Measurements from ENCODE around the gene ZNF225. TPM values are rescaled to one million over a fixed set of nuclear protein-coding genes. Genes with fewer than 3 reads are reported as not detected.

Gene ZNF225
- 3.8 and 5.0 TPM in 2 replicates for total RNA-seq

DNA sequence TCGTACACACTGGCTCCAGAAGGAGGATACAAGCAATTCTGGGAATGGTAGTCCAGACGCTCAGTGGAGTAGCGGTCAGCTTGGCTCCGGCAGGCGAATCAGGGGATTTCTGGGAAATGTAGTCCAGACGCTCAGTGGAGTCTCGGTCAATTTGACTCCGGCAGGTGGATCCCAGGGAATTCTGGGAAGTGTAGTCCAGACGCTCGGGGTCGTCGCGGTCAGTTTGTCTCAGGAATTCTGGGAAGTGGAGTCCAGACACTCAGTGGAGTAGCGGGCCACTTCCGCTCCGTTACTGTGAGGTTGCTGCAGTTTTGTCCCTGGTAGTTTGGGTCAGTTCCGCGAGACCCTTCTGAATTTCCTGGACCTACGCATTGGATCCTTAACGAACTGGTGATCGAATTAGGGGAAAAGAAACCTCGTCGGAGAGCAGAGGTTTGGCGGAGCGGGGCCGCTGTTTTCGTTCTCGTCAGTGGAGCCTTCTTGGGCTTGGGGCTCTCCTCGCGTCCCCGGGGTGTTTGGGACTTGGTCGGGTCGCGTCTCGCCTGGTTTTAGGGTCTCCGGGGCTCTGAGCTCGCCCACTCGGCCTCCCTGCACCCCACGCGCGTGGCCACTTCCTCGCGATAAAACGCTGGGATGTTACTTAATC is at the start of gene ZNF225:
TSS of gene ZNF225 (plus strand) at position 262 of the 646 bp plus-strand sequence. CDS start 2,429 bp downstream, outside the sequence.
- H3K36me3 Mint-ChIP-seq (ENCODE audit: low read depth): peaks cover 27% of the 10 kb centered on the region
- no peaks in the 10 kb centered on the region for H3K27me3 Mint-ChIP-seq (ENCODE audit: insufficient read depth)
- H3K4me1 Mint-ChIP-seq (ENCODE audit: low read depth): peaks cover 30% of the 10 kb centered on the region
- intact Hi-C loops (cut with micrococcal nuclease): loop anchor here (1.0 to 5.0 kb wide), 11 partner anchors 19 to 387 kb away; partner anchors contain the start of genes ZNF155, ZNF180, ZNF224 and ZNF226
- H3K9me3 Mint-ChIP-seq: peaks cover 29% of the 10 kb centered on the region
- DNase-seq (ENCODE audit: low spot score): peak; percentile 81
- peak within 1 kb of the TSS; percentile 100 for H3K4me3 Mint-ChIP-seq
- peak within 1 kb of the TSS; percentile 88 for H3K27ac Mint-ChIP-seq

DNA sequence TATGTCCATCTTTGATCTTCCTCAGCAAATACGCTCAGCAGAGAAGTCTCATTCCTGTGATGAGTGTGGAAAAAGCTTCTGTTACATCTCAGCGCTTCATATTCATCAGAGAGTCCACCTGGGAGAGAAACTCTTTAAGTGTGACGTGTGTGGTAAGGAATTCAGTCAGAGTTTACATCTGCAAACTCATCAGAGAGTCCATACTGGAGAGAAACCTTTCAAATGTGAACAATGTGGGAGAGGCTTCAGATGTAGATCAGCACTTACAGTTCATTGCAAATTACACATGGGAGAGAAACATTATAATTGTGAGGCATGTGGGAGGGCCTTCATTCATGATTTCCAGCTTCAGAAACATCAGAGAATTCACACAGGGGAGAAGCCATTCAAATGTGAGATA is 46.9 kb upstream of the ZNF225 start:
- Mint-ChIP-seq H3K9me3 (peaks cover 60% of the 10 kb centered on the region), H3K4me3 (no peak overlapping the region), H3K36me3 (ENCODE audit: low read depth) (peaks cover 8% of the 10 kb centered on the region), H3K27me3 (ENCODE audit: insufficient read depth) (no peaks in the 10 kb centered on the region), H3K27ac (no peak overlapping the region), H3K4me1 (ENCODE audit: low read depth) (peaks cover 1% of the 10 kb centered on the region)
- intact Hi-C loops (cut with micrococcal nuclease): no loop called here
- no peak for DNase-seq (ENCODE audit: low spot score)

GRCh38 chr19:44069415-44069814 is 43.8 kb upstream of the ZNF225 start:
- peaks cover 12% of the 10 kb centered on the region for H3K36me3 Mint-ChIP-seq (ENCODE audit: low read depth)
- no peak overlapping the region for H3K4me3 Mint-ChIP-seq
- peaks cover 53% of the 10 kb centered on the region for H3K9me3 Mint-ChIP-seq
- H3K4me1 Mint-ChIP-seq (ENCODE audit: low read depth): peaks cover 17% of the 10 kb centered on the region
- H3K27me3 Mint-ChIP-seq (ENCODE audit: insufficient read depth): no peaks in the 10 kb centered on the region
- DNase-seq (ENCODE audit: low spot score): no peak
- H3K27ac Mint-ChIP-seq: no peak overlapping the region
- intact Hi-C loops (cut with micrococcal nuclease): no loop called here

- intact Hi-C loops (cut with micrococcal nuclease): loop anchor here (1.0 kb wide), 5 partner anchors 22 to 245 kb away; partner anchors contain the start of genes ZNF222, ZNF224, ZNF225 and ZNF230
- H3K27me3 Mint-ChIP-seq (ENCODE audit: insufficient read depth): no peaks in the 10 kb centered on the region
- H3K36me3 Mint-ChIP-seq (ENCODE audit: low read depth): peaks cover 10% of the 10 kb centered on the region
- H3K27ac Mint-ChIP-seq: peak within 1 kb of the TSS; percentile 79
- H3K4me1 Mint-ChIP-seq (ENCODE audit: low read depth): peaks cover 17% of the 10 kb centered on the region
- peaks cover 51% of the 10 kb centered on the region for H3K9me3 Mint-ChIP-seq
- H3K4me3 Mint-ChIP-seq: peak within 1 kb of the TSS; percentile 86
- DNase-seq (ENCODE audit: low spot score): peak; percentile 74
Observed at GRCh38 chr19:44071824-44072542, 41.2 kb upstream of the ZNF225 start, which contains the start of gene ZNF284. ZNF284 (plus strand) TSS chr19:44072159; CDS start chr19:44076390, 4,231 bp downstream.

DNA sequence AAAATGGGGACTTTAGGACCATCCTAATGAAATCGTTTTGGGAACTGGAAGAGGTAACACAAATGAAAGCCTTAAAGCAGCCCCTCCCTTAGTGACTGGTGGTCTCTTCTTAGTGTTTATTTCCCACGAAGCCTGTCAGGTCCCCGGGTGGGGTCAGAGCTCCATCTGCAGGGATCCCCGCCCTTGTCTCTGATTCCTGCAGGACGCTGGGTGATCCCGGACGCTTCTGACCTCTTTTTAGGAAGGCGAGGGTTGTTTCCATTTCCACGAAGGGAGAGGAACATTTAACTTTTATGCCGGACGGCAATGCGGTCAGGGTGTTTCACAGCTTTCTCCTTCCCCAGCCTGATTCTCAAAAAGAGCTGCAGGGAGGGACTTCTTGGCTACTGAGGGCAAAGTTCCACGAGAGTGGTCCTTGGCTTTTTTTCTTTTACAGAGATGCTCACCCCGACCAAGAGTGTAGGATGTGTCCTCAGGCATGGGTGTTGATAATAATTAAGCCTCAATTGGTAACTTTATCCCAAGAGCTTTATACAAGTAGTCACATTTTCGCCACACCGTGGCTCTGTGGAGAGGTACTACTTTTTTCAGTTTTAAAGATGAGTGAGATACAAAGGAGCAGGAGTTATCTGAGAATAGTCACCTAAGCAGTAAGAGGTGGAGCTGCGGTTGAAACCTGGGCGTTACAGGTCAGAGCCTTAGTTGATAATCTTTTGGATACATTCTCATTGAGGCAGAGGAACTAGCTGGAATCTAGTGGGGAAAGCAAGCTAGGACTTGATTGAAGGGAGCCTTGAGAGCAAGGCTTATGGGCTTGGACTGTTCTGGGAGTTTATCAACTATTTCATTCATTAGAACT is 40.4 kb upstream of the ZNF225 start:
- Mint-ChIP-seq H3K27me3 (ENCODE audit: insufficient read depth) (no peaks in the 10 kb centered on the region), H3K9me3 (peaks cover 51% of the 10 kb centered on the region), H3K27ac (no peak overlapping the region), H3K36me3 (ENCODE audit: low read depth) (peaks cover 11% of the 10 kb centered on the region), H3K4me3 (peak overlapping the region; percentile 86), H3K4me1 (ENCODE audit: low read depth) (peaks cover 17% of the 10 kb centered on the region)
- intact Hi-C loops (cut with micrococcal nuclease): loop anchor here (1.0 kb wide), 5 partner anchors 22 to 245 kb away; partner anchors contain the start of genes ZNF222, ZNF224, ZNF225 and ZNF230
- no peak for DNase-seq (ENCODE audit: low spot score)

DNA sequence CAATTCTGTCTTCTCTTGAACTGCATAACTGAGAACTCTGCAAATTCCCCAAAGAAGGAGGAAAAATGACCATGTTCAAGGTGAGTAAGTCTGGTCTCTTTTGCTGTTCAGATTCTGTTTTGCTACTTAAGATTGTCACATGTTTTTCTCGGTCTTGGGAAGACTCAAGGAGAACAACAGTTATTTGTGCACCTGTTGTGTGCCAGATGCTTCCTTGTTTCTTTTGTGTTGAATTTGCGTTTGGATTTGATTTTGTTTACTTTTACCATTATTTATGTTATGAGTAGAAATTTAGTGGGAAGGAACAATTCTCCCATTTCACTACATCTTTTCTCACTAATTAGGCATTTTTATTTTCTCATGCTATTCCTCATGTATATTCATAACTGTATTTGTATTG is 36.9 kb upstream of the ZNF225 start:
- peaks cover 9% of the 10 kb centered on the region for H3K36me3 Mint-ChIP-seq (ENCODE audit: low read depth)
- peaks cover 33% of the 10 kb centered on the region for H3K9me3 Mint-ChIP-seq
- intact Hi-C loops (cut with micrococcal nuclease): no loop called here

GRCh38 chr19:44092108-44092507 is 21.1 kb upstream of the ZNF225 start:
- peaks cover 15% of the 10 kb centered on the region for H3K9me3 Mint-ChIP-seq
- no peaks in the 10 kb centered on the region for H3K27me3 Mint-ChIP-seq (ENCODE audit: insufficient read depth)
- no peak overlapping the region for H3K4me3 Mint-ChIP-seq
- H3K4me1 Mint-ChIP-seq (ENCODE audit: low read depth): peaks cover 19% of the 10 kb centered on the region
- no peak overlapping the region for H3K27ac Mint-ChIP-seq
- H3K36me3 Mint-ChIP-seq (ENCODE audit: low read depth): peaks cover 13% of the 10 kb centered on the region
- no peak for DNase-seq (ENCODE audit: low spot score)
- intact Hi-C loops (cut with micrococcal nuclease): loop anchor here (5.0 kb wide), 1 partner anchor 110 kb away; the partner anchor contains the start of gene ZNF155

More for the DNA sequence above, 36.9 kb upstream of the ZNF225 start:
- Mint-ChIP-seq H3K4me3 (no peak overlapping the region), H3K4me1 (ENCODE audit: low read depth) (peaks cover 15% of the 10 kb centered on the region), H3K27me3 (ENCODE audit: insufficient read depth) (no peaks in the 10 kb centered on the region), H3K27ac (no peak overlapping the region)
- DNase-seq (ENCODE audit: low spot score): no peak

- peak; percentile 73 for DNase-seq (ENCODE audit: low spot score)
- intact Hi-C loops (cut with micrococcal nuclease): loop anchor here (1.0 to 5.0 kb wide), 11 partner anchors 19 to 267 kb away; partner anchors contain the start of genes ZNF155, ZNF222, ZNF225 and ZNF227
- H3K27me3 Mint-ChIP-seq (ENCODE audit: insufficient read depth): no peaks in the 10 kb centered on the region
- H3K9me3 Mint-ChIP-seq: peaks cover 17% of the 10 kb centered on the region
- peak within 1 kb of the TSS; percentile 91 for H3K27ac Mint-ChIP-seq
- H3K36me3 Mint-ChIP-seq (ENCODE audit: low read depth): peaks cover 25% of the 10 kb centered on the region
- H3K4me3 Mint-ChIP-seq: peak within 1 kb of the TSS; percentile 98
- H3K4me1 Mint-ChIP-seq (ENCODE audit: low read depth): peaks cover 22% of the 10 kb centered on the region
Observed at GRCh38 chr19:44093931-44094765, 19.1 kb upstream of the ZNF225 start, which contains the start of gene ZNF224. ZNF224 (plus strand) TSS chr19:44094361; CDS start chr19:44097874, 3,513 bp downstream.

DNA sequence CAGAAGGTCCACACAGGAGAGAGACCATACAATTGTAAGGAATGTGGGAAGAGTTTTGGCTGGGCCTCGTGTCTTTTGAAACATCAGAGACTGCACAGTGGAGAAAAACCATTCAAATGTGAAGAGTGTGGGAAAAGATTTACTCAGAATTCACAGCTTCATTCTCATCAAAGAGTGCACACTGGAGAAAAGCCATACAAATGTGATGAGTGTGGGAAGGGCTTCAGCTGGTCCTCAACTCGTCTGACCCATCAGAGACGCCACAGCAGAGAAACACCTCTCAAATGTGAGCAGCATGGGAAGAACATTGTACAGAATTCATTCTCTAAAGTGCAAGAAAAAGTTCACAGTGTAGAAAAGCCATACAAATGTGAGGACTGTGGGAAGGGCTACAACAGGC is 5.4 kb upstream of the ZNF225 start:
- Mint-ChIP-seq H3K4me3 (no peak overlapping the region), H3K27ac (no peak overlapping the region), H3K9me3 (peaks cover 77% of the 10 kb centered on the region), H3K4me1 (ENCODE audit: low read depth) (peaks cover 10% of the 10 kb centered on the region), H3K27me3 (ENCODE audit: insufficient read depth) (no peaks in the 10 kb centered on the region), H3K36me3 (ENCODE audit: low read depth) (peaks cover 59% of the 10 kb centered on the region)
- DNase-seq (ENCODE audit: low spot score): no peak
- intact Hi-C loops (cut with micrococcal nuclease): no loop called here

- no peak overlapping the region for H3K4me3 Mint-ChIP-seq
- H3K9me3 Mint-ChIP-seq: peaks cover 60% of the 10 kb centered on the region
- H3K27me3 Mint-ChIP-seq (ENCODE audit: insufficient read depth): no peaks in the 10 kb centered on the region
- DNase-seq (ENCODE audit: low spot score): no peak
- H3K36me3 Mint-ChIP-seq (ENCODE audit: low read depth): peaks cover 45% of the 10 kb centered on the region
- intact Hi-C loops (cut with micrococcal nuclease): no loop called here
- H3K4me1 Mint-ChIP-seq (ENCODE audit: low read depth): peaks cover 22% of the 10 kb centered on the region
- H3K27ac Mint-ChIP-seq: no peak overlapping the region
Observed at GRCh38 chr19:44109458-44109857, 3.7 kb upstream of the ZNF225 start.

DNA sequence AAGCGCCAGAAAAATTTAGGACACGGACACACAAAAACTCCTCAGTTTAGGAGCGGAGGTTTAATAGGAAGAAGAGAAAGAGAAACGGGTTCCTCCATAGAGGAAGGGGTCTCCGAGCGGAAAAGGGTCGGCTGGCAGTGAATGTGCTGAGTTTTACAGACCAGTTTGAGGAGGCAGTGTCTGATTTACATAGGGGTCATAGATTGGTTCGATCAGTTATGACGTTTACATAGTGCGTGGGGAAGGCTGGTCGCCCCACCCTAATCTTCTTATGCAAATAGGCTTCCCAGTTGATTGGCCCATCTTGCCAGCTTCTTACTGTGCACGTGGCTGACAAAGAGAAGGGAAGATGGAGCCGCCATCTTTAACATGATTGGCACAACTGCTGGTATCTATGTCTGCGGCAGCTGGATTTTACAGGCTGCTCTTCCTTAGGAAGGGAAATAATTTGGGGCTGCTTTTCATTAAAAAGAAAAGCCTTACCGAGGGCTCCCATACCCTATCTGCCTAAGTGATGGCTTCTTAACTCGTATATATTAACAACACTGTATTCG is 1.2 kb upstream of the ZNF225 start:
- no peak overlapping the region for H3K27ac Mint-ChIP-seq
- H3K9me3 Mint-ChIP-seq: peaks cover 41% of the 10 kb centered on the region
- DNase-seq (ENCODE audit: low spot score): no peak

More for the DNA sequence above, 1.2 kb upstream of the ZNF225 start:
- H3K27me3 Mint-ChIP-seq (ENCODE audit: insufficient read depth): no peaks in the 10 kb centered on the region
- peak overlapping the region; percentile 74 for H3K4me3 Mint-ChIP-seq
- intact Hi-C loops (cut with micrococcal nuclease): loop anchor here (2.0 to 5.0 kb wide), 3 partner anchors 101 to 177 kb away; partner anchors contain the start of genes ZNF155, ZNF227 and ZNF45
- peaks cover 31% of the 10 kb centered on the region for H3K36me3 Mint-ChIP-seq (ENCODE audit: low read depth)
- peaks cover 30% of the 10 kb centered on the region for H3K4me1 Mint-ChIP-seq (ENCODE audit: low read depth)
